Measurements from ENCODE around the gene C12orf43. TPM values are rescaled to one million over a fixed set of nuclear protein-coding genes. Genes with fewer than 3 reads are reported as not detected.

C12orf43 gene
- total RNA-seq, 1 experiment from 2014 or later: 25.7 TPM

DNA sequence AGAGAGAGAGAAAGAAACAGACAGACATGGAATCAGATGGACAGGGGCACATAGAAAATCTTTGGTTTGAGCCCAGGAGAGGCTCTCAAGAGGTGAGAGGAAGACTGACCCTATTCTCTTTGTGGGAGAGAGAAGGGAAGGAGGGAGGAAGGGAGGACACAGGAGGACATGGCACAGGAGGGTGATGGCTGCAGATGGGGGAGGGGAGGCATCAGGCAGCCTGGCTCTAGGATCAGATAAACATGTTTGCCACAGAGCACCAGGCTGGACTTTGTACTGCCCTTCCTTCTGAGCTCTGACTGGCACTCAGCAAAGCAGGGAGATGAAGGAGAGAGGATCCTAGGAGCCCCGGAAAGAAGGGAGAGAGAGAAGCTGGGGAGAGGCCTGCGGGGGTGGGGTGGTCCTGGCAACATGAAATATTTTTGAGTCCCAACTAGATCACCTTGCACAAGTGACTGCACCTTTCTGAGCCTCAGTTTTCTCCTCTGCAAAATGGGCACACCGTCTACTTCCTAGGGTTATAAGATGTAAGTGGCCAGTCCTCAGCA is 31.9 kb downstream of the C12orf43 start:
- H3K9me3 ChIP-seq (ENCODE audit: control insufficient read depth, low read depth, low read length): no peaks in the 10 kb centered on the region
- no peaks in the 10 kb centered on the region for H3K23me2 ChIP-seq (ENCODE audit: insufficient read length, low read depth, low read length, poor library complexity, severe bottlenecking)
- no peak overlapping the region for H3K9ac ChIP-seq (ENCODE audit: extremely low read depth, insufficient read length, low read length)
- H2BK120ac ChIP-seq (ENCODE audit: low read depth, low read length, poor library complexity, severe bottlenecking): no peak overlapping the region
- H2BK20ac ChIP-seq (ENCODE audit: low read depth, low read length, poor library complexity, severe bottlenecking): no peak overlapping the region
- H2BK5ac ChIP-seq (ENCODE audit: insufficient read length, low read length): no peak overlapping the region
- TF ChIP-seq, protein P1, sequence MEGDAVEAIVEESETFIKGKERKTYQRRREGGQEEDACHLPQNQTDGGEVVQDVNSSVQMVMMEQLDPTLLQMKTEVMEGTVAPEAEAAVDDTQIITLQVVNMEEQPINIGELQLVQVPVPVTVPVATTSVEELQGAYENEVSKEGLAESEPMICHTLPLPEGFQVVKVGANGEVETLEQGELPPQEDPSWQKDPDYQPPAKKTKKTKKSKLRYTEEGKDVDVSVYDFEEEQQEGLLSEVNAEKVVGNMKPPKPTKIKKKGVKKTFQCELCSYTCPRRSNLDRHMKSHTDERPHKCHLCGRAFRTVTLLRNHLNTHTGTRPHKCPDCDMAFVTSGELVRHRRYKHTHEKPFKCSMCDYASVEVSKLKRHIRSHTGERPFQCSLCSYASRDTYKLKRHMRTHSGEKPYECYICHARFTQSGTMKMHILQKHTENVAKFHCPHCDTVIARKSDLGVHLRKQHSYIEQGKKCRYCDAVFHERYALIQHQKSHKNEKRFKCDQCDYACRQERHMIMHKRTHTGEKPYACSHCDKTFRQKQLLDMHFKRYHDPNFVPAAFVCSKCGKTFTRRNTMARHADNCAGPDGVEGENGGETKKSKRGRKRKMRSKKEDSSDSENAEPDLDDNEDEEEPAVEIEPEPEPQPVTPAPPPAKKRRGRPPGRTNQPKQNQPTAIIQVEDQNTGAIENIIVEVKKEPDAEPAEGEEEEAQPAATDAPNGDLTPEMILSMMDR (conservative IDR thresholded peaks at IDR 0.05): no peak
- H3K79me2 ChIP-seq (ENCODE audit: insufficient read depth, low read length): no peaks in the 10 kb centered on the region
- H4K8ac ChIP-seq (replicated peaks; ENCODE audit: insufficient read length, low read depth, low read length): no peak overlapping the region
- no CpG with 5 or more reads among the region's 3 CpGs for WGBS (ENCODE audit: extremely low coverage, insufficient read length, low lambda C conversion rate)
- Mint-ChIP-seq H3K4me1 (peaks cover 7 to 27% of the 10 kb centered on the region in 2 experiments), H3K27ac (peak overlapping the region in 2 of 3 experiments; percentile 28 to 68; a peak in 5 of 7 replicates), H3K36me3 (ENCODE audit: insufficient read depth in 1 of 3, low read depth in 3 of 3) (no peaks in the 10 kb centered on the region), H3K9me3 (peaks cover 0 to 7% of the 10 kb centered on the region in 2 experiments; a peak in 2 of 5 replicates), H3K4me3 (no peak overlapping the region), H3K27me3 (ENCODE audit: low read depth) (no peaks in the 10 kb centered on the region; the same call in 1 of the 2 replicates)
- no peak overlapping the region for H3K4ac ChIP-seq (ENCODE audit: low read depth, low read length)
- H4K20me1 ChIP-seq (ENCODE audit: control insufficient read depth, insufficient read depth, insufficient read length): no peaks in the 10 kb centered on the region
- H3K23ac ChIP-seq (ENCODE audit: insufficient read length, low read depth, low read length): no peak overlapping the region
- no peak overlapping the region for H3K14ac ChIP-seq (ENCODE audit: insufficient read depth, low read length)
- no peak overlapping the region for H4K5ac ChIP-seq (ENCODE audit: insufficient read length, low read depth, low read length)
- H2AK5ac ChIP-seq (ENCODE audit: insufficient read length, low read length): no peak overlapping the region
- no peak overlapping the region for H3K18ac ChIP-seq (ENCODE audit: insufficient read length, low read depth, low read length)
- H3T11ph ChIP-seq (ENCODE audit: low read length): no peak overlapping the region
- H3K79me1 ChIP-seq (ENCODE audit: insufficient read depth, low read depth, low read length, poor library complexity, severe bottlenecking): no peaks in the 10 kb centered on the region
- no peak overlapping the region for H2BK12ac ChIP-seq (ENCODE audit: insufficient read length, low read depth, low read length)
- H3K4me2 ChIP-seq (ENCODE audit: insufficient read depth, insufficient read length, low read length): no peak overlapping the region
- H2AFZ ChIP-seq (ENCODE audit: low read length): no peak overlapping the region
- H2BK15ac ChIP-seq (ENCODE audit: low read depth, low read length): no peak overlapping the region
- H3K56ac ChIP-seq (ENCODE audit: insufficient read length, low read depth, low read length): no peak overlapping the region
- no peak overlapping the region for H3K27ac ChIP-seq (ENCODE audit: insufficient read length, low read depth, low read length)
- no peaks in the 10 kb centered on the region for H3K27me3 ChIP-seq (ENCODE audit: insufficient read depth, low read length)
- no peak for DNase-seq
- H3K4me1 ChIP-seq (ENCODE audit: insufficient read depth, low read length): no peaks in the 10 kb centered on the region
- no peak overlapping the region for H4K91ac ChIP-seq (ENCODE audit: insufficient read length, low read depth, low read length)
